ENCODE measurements around the gene GORASP1. TPM values are rescaled to one million over a fixed set of nuclear protein-coding genes. Genes with fewer than 3 reads are reported as not detected.

GORASP1 gene
- total RNA-seq, 1 donor from 2014 or later, result 62.1 TPM

DNA sequence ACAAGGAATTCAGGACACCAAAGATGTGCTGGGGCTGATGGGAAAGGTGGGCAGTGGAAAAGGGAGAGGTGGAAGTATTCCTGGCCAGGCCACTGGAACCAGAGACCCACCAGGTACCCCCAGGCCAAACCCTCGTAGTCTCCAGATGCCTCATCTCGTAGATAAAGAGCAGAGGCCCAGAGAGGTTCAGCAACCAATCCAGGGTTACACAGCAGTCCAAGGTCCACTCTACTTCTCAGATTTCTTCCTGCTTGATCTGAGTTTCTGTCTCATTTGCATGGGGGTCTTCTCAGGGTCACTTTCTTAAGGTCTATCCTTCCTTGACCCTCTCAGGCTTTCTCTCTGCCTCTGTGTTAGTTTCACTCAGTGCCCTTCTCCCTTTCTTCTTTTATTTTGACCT lies 5.1 kb upstream of the GORASP1 start:
- H3K4me3 Mint-ChIP-seq (ENCODE audit: unreplicated experiment), result no peak overlapping the region
- no peak overlapping the region for H3K27ac Mint-ChIP-seq (ENCODE audit: unreplicated experiment)
- peaks cover 2% of the 10 kb centered on the region for H3K36me3 Mint-ChIP-seq (ENCODE audit: unreplicated experiment)

DNA sequence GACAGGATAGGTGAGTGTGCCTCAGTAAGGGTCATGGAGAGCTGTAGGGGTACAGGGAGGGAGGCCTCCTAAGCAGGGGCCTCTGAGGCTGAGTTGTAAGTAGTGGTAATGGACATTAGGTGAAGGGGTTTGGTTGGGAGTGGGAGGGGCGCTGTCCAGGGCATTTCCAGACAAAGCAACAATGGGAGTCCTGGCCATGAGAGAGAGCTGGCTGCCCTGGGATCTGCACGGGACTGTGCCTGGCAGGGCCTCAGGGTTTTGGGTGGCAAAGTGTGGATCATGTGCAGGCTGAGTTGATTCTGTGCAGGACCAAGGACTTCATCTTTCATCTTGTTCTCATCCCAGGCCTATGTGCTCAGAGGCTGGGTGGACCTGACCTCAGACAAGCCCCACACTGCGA lies 4.7 kb upstream of the GORASP1 start:
- H3K9me3 Mint-ChIP-seq (ENCODE audit: unreplicated experiment), result no peaks in the 10 kb centered on the region

More for the DNA sequence above, 5.1 kb upstream of the GORASP1 start:
- DNase-seq (ENCODE audit: extremely low spot score, unreplicated experiment), result no peak
- peaks cover 9% of the 10 kb centered on the region for H3K4me1 Mint-ChIP-seq (ENCODE audit: unreplicated experiment)
- TF ChIP-seq, protein P1, sequence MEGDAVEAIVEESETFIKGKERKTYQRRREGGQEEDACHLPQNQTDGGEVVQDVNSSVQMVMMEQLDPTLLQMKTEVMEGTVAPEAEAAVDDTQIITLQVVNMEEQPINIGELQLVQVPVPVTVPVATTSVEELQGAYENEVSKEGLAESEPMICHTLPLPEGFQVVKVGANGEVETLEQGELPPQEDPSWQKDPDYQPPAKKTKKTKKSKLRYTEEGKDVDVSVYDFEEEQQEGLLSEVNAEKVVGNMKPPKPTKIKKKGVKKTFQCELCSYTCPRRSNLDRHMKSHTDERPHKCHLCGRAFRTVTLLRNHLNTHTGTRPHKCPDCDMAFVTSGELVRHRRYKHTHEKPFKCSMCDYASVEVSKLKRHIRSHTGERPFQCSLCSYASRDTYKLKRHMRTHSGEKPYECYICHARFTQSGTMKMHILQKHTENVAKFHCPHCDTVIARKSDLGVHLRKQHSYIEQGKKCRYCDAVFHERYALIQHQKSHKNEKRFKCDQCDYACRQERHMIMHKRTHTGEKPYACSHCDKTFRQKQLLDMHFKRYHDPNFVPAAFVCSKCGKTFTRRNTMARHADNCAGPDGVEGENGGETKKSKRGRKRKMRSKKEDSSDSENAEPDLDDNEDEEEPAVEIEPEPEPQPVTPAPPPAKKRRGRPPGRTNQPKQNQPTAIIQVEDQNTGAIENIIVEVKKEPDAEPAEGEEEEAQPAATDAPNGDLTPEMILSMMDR (IDR thresholded peaks at IDR 0.05), result no peak
- H3K9me3 Mint-ChIP-seq (ENCODE audit: unreplicated experiment), result no peaks in the 10 kb centered on the region
- H3K27me3 Mint-ChIP-seq (ENCODE audit: unreplicated experiment), result no peaks in the 10 kb centered on the region

GRCh38 chr3:39110041-39110639 lies 2.7 kb upstream of the GORASP1 start:
- Mint-ChIP-seq H3K4me1 (ENCODE audit: unreplicated experiment) (peaks cover 25% of the 10 kb centered on the region), H3K27ac (ENCODE audit: unreplicated experiment) (no peak overlapping the region), H3K36me3 (ENCODE audit: unreplicated experiment) (peaks cover 2% of the 10 kb centered on the region), H3K9me3 (ENCODE audit: unreplicated experiment) (no peaks in the 10 kb centered on the region), H3K4me3 (ENCODE audit: unreplicated experiment) (no peak overlapping the region), H3K27me3 (ENCODE audit: unreplicated experiment) (no peaks in the 10 kb centered on the region)
- no peak for DNase-seq (ENCODE audit: extremely low spot score, unreplicated experiment)
- TF ChIP-seq, protein P1 (IDR thresholded peaks at IDR 0.05), result no peak

More for the DNA sequence above, 4.7 kb upstream of the GORASP1 start:
- peaks cover 2% of the 10 kb centered on the region for H3K36me3 Mint-ChIP-seq (ENCODE audit: unreplicated experiment)
- no peak overlapping the region for H3K4me3 Mint-ChIP-seq (ENCODE audit: unreplicated experiment)
- TF ChIP-seq, protein P1 (IDR thresholded peaks at IDR 0.05), result no peak
- no peaks in the 10 kb centered on the region for H3K27me3 Mint-ChIP-seq (ENCODE audit: unreplicated experiment)
- peaks cover 9% of the 10 kb centered on the region for H3K4me1 Mint-ChIP-seq (ENCODE audit: unreplicated experiment)
- no peak for DNase-seq (ENCODE audit: extremely low spot score, unreplicated experiment)
- no peak overlapping the region for H3K27ac Mint-ChIP-seq (ENCODE audit: unreplicated experiment)

- Mint-ChIP-seq H3K9me3 (ENCODE audit: unreplicated experiment) (no peaks in the 10 kb centered on the region), H3K36me3 (ENCODE audit: unreplicated experiment) (peaks cover 2% of the 10 kb centered on the region), H3K27me3 (ENCODE audit: unreplicated experiment) (no peaks in the 10 kb centered on the region), H3K27ac (ENCODE audit: unreplicated experiment) (no peak overlapping the region), H3K4me3 (ENCODE audit: unreplicated experiment) (no peak overlapping the region), H3K4me1 (ENCODE audit: unreplicated experiment) (peaks cover 29% of the 10 kb centered on the region)
- DNase-seq (ENCODE audit: extremely low spot score, unreplicated experiment), result no peak
- TF ChIP-seq, protein P1 (IDR thresholded peaks at IDR 0.05), result no peak
These were observed 1.7 kb upstream of the GORASP1 start for GRCh38 chr3:39109086-39109485.

DNA sequence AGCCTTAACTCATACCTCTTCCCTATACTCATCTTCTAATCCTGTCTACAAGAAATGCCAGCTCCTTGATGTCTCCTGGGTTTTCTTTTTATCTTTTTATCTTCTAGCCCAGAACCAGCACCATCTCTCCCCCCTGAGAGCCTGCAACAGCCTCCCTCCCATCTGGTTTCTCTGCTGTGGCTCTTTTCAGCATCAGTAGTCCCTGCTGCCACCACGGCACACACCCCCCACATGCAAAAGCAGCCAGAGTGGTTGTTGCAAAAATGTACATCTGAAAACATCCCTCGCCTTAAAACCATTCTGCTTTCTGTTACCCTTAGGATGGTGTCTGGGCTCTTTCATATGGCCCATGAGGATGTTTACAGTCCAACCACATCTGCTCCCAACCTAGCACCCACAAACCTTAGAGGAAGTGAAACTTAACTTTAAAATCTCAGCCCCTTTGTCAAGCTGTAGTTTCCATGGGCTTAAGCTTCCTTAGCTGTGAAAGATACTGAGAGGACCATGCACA lies 828 bp upstream of the GORASP1 start:
- Mint-ChIP-seq H3K27ac (ENCODE audit: unreplicated experiment) (peak overlapping the region; percentile 95), H3K4me1 (ENCODE audit: unreplicated experiment) (peaks cover 33% of the 10 kb centered on the region), H3K4me3 (ENCODE audit: unreplicated experiment) (peak overlapping the region; percentile 94), H3K36me3 (ENCODE audit: unreplicated experiment) (peaks cover 2% of the 10 kb centered on the region), H3K9me3 (ENCODE audit: unreplicated experiment) (no peaks in the 10 kb centered on the region), H3K27me3 (ENCODE audit: unreplicated experiment) (no peaks in the 10 kb centered on the region)
- TF ChIP-seq, protein P1 (IDR thresholded peaks at IDR 0.05), result no peak
- DNase-seq (ENCODE audit: extremely low spot score, unreplicated experiment), result no peak

Data from osteocyte (in vitro differentiated cells).